ENCODE measurements around the gene USP25.

DNA sequence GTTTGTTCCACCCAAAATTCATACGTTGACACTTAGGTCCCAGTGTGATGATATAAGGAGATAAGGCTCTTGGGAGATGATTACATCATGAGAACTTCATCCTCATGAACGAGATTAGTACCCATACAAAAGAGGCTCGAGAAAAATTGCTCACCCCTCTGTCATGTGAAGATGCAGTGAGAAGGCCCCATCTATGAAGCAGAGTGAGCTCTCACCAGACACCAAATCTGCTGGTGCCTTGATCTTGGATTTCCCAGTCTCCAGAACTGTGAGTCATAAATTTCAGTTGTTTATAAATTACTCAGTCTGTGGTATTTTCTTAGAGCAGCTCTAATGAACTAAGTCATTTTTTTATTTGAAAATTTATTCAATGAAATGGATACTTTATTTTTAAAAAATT lies 42.6 kb upstream of the USP25 start:
- TF ChIP-seq, protein P1, sequence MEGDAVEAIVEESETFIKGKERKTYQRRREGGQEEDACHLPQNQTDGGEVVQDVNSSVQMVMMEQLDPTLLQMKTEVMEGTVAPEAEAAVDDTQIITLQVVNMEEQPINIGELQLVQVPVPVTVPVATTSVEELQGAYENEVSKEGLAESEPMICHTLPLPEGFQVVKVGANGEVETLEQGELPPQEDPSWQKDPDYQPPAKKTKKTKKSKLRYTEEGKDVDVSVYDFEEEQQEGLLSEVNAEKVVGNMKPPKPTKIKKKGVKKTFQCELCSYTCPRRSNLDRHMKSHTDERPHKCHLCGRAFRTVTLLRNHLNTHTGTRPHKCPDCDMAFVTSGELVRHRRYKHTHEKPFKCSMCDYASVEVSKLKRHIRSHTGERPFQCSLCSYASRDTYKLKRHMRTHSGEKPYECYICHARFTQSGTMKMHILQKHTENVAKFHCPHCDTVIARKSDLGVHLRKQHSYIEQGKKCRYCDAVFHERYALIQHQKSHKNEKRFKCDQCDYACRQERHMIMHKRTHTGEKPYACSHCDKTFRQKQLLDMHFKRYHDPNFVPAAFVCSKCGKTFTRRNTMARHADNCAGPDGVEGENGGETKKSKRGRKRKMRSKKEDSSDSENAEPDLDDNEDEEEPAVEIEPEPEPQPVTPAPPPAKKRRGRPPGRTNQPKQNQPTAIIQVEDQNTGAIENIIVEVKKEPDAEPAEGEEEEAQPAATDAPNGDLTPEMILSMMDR (IDR thresholded peaks at IDR 0.05), result no peak
- no peak for TF ChIP-seq POLR2A (IDR thresholded peaks at IDR 0.05)
